Cerebellar cortex (tissue), 1 donor: ENCODE results near the gene FCRL1.

ENCODE experiments used
- DNase-seq: peaks from one replicate; pipeline ENCODE4 v3.0.0-alpha.2; 2015; ENCODE audit warnings: low spot score

The FCRL1 gene

DNA sequence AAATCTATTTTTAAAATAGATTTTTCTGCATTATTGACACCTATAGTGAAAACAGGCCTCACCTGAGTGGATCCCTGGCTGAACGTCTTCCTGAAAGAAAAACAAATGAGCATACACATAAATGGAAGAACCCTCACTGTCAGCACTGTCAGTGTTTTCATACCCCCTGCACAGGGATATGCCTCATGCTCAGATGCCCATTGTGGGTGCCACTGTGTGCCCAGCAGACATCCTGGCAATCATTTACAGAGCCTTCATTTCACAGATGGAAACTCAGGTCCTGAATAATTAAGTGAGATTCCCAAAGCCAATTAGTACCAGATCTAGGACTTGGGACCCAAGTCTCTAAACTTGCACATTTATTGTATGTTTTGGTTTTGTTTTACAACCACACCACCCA lies 19.9 kb downstream of the FCRL1 start:
- DNase-seq: no peak

DNA sequence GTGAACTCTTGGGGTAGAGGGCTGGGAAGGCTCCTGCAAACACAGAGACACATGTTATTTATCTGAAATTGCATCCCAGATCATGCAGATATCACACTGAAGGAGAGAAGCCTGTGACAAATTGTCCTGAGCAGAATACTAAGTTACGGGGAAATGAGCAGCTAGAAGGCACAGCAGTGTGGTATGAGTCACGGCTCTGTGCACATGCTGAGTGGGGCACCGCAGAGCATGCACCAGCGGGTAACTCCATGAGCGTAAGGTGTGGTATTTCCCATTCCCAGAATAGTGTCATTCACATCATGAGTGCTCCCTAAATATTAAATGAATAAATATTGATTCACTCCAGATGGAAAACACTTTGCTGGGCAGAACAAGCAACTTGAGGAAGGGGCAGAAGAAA lies 21.7 kb downstream of the FCRL1 start:
- DNase-seq: no peak

DNA sequence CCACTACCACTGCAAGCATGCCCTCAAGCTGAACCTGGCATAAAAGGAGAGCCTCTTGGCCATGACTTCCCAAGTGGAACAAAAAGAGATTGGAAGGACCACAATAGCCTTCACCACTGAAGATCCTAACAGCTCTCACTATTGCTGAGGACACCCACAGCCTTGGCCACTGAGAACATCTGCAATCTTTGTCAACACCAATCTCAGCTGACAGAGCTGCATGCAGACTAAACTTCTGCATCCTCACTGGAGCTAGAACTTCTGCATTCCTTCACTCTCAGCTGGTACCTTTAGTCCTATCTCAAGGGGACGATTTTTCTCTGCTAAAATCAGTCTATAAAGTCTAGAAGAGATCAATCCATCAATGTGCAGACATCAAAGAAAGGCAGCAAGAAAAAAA lies 34.7 kb downstream of the FCRL1 start:
- DNase-seq: no peak

DNA sequence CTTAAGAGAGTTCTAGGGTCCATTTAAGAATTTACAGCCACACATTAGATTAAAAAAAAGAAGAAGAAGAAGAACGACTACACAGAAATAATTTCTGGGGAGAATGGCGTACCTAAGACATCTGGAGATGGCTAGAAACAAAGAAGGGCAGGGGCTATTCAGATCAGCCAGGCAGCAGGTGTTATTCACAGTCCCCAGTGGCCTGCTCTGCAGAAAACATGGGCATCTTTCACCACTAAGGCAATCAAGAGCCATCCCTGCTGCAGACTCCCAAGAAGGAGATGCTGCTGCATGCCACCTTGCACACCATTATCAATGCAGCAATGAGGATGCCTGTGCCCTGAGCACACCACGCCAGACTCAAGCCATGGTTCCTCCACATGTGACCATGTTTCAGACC lies 35.1 kb downstream of the FCRL1 start:
- DNase-seq: no peak

DNA sequence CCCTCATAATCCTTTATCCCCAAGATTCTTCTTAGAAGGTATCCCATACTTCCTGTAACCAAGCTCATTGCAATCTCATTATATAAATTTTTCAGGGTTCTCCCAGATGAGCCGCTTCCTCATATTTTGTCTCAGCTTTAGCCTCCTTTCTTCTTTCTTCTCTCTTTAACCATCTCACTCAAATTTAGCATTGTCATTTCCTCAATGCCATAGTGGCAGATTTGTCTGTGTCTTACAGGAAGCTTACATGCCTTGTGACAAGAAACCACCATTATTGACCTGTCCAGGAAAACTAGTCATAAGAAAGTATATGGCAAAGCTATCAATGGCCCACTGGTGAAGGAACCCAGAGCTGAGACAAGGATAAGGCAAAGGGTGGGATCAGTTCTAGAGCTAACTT lies 37.0 kb downstream of the FCRL1 start:
- DNase-seq: no peak

DNA sequence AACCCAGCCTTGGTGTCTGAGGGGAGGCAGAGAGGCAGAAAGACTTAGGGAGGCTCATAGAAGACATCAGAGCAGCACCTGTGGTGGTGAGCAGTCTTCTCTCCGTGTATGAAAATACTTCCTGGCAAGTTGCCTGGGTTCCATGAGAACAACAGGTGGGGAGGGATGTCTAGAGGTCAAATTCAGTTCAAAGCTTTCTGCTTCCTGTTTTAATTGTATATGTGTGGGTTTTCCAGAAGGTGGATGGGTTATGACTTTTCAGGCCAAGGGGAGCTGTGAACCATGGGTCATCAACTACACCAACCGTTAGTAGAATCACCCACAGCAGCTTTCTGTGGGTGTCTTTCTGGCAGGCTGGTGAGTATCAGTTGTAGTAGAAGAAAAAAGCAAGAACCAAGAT lies 38.9 kb downstream of the FCRL1 start:
- DNase-seq: no peak

DNA sequence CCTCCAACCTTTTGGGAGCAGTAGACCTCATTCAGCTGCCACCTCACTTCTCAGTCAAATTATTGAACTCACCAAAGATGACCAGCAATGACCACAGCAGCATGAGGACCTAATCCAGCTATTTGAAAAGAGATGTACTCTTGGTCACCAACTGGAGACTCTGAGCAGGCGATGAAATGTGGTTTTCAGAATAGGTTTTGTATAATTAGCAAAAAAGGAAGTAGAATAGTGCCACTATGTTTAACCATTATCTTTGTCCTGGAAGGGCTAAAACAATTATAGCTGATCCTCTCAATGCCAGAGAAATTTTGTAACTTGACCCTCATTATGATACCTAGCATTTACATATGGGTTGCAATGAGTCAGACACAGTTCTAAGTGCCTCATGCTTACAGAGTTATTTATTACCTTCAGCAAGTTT lies 42.9 kb downstream of the FCRL1 start, which contains the start of gene FCRL2:
TSS of gene FCRL2 (minus strand) at position 162 of the 421 bp plus-strand sequence. CDS start at position 103, 59 bp downstream.
- DNase-seq: no peak

DNA sequence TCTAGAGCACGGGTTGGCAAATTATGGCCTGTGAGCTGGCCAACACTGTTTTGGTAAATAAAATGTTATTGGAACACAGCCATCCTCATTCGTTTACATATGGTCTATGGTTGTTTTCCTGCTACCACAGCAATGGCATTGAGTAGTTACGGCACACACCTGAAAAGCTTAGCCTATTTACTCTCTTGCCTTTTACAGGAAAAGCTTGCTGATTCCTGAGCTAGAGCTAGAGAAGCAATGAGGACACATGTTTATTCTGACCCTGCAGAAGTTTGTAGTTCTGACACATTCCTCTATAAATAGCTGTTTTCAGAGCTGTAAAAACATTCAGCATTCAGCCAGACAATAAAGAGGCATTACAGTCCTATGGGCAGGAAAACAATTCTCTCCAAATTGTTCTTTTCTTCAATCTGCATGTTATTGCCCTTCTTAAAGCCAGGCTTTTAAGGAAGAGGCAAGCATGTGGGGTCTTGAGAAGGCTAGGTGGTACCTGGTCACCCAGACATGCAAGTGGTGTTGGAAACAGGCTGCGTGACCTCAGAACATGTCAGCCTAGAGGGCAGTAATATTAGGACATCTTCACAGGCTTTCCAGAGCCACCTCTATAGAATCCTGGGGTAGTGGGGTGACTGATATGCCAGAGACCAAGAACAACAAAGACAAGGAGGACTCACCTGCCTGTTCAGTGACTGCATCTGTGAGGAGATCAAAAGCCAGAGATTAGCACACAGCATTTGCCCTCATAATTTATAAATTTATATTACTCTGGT lies 44.6 kb downstream of the FCRL1 start:
- DNase-seq: no peak

DNA sequence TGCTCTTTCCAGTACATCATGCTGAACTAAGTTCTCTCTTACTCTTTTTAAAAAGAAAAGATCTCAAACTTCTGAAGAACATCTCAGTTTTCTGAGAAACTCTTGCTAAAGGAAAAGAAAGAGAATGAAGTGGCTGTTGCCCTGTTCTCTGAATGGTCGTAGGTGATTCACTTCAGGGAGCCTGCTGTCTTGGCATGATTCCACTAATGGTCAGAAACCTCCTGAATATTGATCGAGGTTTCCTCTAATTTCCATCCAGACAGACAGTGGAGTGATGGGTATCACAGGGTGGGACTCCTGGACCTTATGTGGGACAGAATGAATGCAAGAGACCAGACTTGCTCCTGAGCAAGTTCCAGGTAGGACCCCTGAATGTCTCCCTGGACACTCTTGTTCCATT lies 45.5 kb downstream of the FCRL1 start:
- DNase-seq: no peak

DNA sequence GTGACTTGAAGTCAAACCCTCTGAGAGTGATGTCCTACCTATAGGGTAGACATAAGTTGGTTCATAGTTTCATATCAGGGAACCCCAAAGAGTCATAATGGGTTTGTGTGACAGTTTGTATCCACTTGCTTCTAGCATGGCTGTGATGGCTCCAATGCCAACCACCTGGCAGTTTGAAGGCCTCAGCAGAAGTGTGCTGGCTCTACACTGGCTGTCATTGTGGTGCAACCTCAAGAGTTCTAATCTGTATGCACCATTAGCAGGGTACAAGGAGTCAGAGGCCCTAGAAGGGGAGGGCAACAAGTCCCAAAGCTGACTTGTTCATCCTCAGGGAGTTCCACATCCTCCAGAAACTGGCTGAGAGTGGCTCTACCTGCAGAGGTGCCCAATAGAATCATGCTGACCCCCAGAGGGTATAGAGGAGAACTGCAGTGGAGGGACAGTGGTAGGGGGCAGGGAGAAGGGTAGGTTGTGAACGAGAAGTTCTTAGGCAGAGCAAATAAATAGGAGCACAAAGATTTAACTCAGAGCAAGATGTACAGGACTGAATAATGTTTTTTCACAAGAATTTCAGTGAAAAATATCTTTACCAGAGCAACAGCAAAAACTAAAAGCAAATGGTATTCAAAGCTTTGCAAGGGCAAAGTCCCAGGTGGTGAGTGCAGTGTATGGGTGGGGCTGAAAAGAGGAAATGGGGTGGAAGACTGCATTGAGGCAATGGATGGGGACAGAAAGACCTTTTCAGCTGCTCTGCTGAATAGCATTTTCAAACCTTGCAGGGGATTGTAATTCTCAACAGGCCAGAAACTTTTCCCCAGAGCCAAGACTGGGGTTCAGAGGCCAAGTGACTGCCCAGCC lies 46.2 kb downstream of the FCRL1 start:
- peak; percentile 5 for DNase-seq

DNA sequence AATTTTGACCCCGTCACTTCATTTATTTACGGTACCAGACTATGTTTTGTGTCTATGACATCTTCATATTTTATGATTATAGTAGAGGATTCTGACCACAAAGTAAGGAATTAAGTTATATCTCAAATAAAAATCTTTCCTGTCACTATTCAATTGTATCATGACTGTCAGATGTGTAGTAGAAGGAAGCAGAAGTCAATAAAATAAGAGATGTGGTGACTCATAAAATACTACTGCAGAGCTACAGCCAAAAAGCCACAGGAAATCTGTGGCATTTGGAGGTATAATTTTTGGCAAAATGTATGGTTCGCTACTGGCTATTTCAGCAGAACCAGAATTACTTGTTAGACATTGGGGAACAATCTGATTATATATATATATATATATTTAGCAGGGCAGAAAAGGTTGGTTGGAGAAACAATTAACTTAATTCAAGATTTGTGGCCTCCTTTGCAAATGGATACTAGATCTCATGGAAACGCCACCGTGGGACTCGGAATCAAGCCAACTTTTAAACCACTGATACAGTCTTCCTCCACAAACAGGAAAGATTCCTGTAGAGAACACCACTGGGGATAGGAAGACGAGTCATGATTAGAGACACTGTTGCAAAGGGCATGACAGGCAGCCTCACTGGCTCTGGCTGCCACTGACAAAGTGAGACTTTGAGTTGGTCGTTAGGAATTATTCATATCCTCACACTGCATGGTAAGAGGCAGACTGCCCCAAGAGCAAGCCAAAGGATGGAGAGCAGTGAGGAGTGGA lies 48.1 kb downstream of the FCRL1 start:
- no peak for DNase-seq

DNA sequence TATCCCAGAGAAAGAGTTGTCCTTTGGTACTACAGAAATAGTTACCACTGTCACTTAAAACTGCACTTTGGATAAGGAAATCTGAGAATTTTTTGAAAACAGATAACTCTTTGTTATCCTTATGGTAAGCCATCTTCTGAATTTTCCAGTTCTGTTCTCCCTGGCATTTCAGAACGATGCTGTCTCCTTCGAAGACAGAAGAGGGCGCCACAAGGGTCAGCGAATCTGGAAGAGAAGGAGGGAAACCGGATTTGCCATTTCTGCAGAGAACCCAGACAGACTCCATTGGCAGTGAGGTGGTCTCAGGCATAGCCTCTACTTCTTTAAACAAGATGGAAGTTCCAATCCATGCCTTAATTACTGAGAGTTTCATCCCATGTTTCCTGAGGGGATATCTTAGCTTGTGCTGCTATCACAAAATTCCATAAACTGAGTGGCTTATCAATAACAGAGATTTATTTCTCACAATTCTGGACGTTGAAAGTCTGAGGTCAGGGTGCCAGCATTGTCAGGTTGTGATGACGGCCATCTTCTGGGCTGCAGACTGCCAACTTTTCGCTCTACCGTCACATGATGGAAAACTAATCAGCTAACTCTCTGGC lies 49.4 kb downstream of the FCRL1 start:
- DNase-seq: peak; percentile 4

DNA sequence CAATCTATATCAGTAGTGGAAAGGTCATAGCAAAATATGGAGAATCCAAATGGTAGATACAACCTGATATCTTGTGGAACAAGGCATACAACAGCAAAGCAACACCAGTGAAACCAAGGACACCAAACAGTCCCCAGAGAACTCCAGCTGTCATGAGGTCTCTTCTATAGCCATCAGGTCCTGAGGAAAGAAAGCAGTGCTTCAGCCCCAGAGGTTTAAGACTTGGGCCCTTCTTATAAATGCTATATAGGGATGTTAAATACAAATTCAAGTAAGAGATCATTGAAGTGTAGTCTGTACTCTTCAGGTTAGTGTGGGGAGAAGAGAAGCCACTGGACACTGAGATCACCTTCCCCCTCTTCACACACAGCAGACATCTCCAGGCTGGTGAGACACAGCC lies 53.1 kb downstream of the FCRL1 start:
- DNase-seq: no peak

DNA sequence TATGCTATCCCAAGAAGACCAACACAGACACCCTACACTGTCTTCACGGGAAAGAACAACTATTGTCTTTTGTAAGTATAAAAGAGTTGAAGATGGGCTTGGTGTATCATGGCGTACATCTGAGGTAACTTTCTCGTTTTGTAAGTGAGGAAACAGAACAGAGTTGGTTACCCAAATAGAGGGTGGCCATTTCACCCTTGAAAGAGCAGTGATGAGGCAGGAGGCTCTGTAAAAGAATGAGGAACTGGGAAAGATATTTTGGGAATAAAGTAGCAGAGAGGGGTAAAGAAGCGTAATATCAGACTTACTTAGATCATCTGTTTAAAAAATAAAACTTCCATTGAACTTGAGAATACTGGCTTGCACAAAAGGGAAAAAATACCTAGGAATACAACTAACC lies 61.9 kb downstream of the FCRL1 start:
- DNase-seq: no peak

DNA sequence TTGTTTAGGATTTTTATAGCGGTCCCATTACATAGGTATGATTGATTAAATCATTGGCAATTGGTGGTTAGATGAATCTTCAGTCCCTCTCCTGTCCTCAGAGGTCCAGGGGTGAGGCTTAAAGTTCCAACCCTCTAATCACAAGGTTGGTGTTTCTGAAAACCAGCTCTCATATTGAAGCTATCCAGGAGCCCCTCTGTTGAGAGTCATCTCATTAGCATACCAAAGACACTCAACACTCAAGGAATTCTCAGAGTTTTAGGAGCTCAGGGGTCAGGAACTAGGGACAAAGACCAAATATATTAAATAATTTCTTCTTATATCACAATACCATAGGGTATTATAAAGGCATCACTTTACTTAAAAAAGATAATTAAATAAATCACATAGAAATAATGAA lies 66.3 kb downstream of the FCRL1 start:
- DNase-seq: no peak

DNA sequence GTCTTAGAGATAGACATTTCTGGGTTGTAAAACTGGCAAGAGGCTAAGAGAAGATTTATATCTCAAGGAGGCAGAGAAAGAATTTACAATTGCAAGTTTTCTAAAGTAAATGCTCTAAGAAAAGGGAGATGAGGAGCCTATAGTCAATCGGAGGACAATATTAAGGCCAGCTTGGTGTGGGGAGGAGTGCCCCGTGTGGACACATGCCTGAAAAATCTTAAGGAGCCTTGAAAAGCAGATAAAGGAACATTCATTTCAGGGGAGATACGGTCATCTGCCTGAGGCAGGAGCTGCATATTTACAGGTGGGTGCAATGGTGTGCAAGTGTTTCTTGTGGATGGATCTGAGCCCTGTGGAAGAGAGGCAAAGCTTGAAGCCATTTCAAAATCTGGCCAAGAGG lies 68.6 kb downstream of the FCRL1 start:
- no peak for DNase-seq

DNA sequence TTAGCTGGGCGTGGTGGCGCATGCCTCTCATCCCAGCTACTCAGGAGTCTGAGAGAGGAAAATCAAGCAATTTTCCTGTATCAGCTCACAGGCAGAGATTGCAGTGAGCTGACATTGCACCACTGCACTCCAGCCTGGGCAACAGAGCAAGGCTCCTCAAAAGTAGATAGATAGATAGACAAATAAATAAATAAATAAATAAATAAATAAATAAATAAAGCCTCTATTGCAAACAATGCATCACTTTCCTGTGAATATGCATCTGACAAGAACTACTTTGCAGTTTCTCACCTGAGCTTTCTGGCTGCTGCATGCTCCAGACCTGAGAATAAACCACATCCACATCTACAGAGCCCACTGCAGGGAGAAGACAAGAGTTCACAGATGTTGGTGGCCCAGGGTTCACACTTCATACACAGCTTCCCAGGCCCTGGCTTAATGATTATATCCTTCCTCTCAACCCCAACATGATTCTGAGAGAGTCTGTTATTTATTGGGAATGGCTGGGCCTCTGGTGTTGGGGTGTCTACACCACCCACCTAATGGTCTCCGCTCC lies 71.6 kb downstream of the FCRL1 start:
- no peak for DNase-seq
